HG03354 (cell line): ENCODE results near the gene KCNG4.
"Not testable (repeated sequence)": the region's sequence is repeated elsewhere in the genome, so short reads cannot be mapped to it uniquely, and the experiment has no call there.

ENCODE experiments used
- ATAC-seq: cut with Tn5 transposase; IDR thresholded peaks from one replicate; pipeline ENCODE4 v1.9.1; 2021; ENCODE audit warnings: mild to moderate bottlenecking; ENCODE audit not compliant: unreplicated experiment, poor library complexity, severe bottlenecking

Gene KCNG4

DNA sequence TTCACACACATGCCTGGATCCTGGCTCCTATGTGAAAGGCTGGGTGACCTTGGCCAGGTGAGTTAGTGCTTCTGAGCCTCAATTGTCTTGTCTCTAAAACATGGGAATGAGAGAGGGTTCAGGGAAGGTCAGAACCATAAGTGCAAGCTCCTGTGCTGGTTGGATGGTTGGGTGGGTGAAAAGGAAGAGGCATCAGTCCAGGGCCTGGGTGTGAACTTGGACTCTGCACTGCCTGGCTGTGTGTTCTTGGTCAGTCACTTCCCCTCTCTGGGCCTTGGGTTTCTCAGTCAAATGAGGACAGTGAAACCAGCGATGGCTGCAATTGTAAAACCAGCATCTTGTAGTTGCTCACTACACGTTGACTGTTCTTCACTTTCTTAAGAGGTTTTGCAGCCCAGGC lies 643 bp upstream of the KCNG4 start:
- no peak for ATAC-seq

DNA sequence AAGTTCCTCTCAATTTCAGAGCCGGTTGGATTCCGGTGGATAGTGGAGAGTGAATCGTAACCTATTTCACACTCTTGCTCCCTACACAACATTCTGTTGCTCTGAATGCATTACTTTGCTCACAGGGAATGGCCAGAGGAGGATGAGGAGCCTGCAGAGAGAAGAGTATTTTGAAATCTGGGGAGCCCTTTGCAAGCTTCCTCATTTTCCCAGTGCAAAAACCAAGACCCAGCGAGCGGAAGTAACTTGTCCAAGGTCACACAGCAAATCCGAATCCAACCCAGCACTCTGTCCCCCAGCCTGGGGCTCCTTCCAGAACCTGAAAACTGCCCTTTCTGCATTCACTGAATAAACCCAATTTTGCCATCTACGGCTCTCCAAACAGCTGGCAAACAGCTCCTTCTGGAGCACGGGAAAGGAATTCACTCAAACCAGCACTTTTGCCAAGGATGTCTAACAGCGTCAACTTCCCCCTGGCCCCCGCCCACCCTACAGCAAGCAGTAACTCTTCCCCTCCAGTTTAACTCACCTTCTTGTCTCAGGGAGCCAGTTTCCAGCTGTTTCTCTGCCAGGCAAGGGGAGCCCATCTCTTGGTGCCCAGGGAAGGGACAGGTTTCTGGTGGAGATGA lies 557 bp downstream of the KCNG4 start:
- ATAC-seq: no peak

DNA sequence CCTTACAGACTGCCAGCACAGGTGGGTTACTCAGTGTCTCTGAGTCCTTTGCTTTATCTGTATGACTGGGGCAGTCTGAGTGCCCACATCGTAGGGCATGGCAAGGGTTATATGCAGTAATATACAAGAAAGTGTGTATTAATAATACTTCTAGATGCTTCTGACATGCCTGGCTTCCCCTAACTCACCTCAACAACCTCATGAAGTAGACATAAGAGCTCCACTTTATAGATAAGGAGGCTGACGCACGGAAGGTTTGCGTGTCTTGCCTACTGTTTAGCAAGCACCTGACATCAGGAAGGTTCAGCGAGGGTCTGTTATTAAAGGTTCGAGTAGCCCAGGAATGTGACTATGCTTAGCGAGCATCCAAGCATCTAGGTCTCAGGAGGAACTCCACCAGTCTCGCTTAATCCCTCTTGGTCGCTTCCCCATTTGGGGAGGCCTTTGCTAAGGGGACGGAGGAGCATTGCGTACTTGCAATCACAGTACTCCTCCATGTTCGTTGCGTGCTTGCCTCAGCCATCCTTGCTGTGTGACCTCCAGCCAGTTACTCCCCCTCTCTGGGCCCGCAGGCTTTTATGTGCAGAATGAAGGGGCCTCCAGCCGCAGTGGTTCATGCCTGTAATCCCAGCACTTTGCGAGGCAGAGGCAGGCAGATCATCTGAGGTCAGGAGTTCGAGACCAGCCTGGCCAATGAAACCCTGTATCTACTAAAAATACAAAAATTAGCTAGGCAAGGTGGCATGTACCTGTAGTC lies 1.6 kb downstream of the KCNG4 start:
- ATAC-seq: no peak

DNA sequence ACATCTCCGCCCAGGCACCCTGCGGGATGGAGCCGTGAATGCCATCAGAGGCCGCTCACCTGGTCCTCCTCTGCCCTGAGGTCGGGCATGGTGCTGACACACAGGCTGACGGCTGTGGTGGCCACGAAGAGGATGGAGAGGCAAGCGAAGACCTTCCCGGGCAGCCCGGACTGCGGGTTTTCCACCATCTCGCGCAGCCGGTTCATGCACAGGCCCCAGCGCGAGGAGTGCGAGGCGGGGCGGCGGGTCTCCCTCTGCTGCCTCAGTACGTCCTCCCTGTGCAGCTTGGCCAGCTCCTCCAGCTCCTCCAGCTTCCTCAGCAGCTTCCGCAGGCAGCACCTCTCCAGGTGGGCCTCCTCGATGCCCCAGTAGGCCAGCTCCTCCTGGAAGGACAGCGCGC lies 3.1 kb downstream of the KCNG4 start:
- no peak for ATAC-seq

DNA sequence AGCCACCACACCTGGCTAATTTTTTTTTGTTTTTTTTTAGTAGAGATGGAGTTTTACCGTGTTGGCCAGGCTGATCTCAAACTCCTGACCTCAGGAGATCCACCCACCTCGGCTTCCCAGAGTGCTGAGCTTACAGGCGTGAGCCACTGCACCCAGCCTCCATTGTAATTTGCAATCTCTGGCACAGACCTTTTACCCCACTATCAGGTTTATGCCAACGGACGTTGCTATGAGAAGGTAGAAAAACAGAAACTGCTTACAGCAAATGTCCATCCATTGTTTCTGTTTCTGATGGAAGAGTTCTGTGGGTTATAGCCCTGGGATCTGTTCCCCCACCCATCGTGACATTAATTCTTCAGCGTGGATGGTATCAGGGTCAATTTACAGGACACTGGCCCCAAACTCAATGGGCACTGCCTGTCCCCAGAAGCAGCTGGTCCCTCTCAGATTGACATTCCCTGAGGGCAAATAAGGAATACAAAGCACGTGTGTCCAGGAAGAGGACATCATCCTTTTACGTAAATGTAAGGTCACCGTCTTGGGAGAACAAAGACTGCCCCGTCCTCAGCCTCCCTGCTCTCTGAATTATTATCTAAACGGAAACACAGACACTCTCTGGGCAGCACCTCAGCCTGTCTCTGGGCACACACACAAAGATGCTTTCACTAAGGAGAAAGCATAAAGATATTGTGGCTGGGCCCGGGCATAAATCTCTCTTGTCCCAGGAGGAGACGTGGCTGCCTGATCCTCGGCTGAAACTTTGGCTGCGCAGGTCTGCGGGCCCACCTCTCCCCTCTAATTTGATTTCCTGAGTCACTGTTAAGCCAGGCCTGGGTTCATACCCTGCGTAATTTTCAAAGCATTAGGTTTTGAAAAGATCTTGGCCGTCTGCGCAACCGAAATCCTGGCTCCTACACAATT lies 5.2 kb downstream of the KCNG4 start:
- no peak for ATAC-seq

DNA sequence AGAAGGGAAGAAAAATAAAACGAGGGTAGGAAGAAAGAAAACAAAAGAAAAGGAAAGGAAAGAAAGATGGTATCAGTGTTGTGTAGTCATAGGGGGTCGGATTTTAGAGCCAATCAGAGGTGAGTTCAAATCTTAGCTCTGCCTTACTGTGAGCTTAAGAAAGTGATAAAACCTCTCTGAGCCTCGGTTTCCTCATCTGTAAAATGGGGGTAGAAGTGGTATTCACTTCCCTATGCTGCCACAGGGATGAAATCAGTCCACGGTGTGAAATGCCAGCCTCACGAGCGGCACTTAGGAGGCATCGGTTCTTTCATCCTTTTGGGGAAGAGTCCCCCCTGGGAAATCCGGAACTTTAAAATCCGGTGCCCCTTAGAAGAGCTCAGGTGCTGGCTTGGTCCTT lies 6.1 kb downstream of the KCNG4 start:
- ATAC-seq: no peak

DNA sequence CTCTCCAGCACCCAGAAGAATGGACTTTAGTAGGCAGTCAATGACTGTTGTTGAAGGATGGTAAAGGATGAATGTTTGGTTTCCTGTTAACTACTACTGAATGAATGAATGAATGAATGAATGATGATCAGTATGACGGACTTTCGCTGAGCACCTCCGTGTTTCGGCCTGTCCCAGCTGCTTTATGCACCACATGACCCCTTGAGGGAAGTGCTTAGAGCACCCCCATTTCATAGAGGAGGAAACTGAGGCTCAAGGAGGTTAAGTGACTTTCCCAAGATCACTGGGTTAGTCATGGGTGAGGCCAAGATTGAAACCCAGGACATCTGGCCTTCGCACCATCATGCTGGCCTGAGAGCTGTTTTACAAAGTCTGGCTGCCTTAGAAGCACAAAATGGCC lies 6.8 kb downstream of the KCNG4 start:
- no peak for ATAC-seq

DNA sequence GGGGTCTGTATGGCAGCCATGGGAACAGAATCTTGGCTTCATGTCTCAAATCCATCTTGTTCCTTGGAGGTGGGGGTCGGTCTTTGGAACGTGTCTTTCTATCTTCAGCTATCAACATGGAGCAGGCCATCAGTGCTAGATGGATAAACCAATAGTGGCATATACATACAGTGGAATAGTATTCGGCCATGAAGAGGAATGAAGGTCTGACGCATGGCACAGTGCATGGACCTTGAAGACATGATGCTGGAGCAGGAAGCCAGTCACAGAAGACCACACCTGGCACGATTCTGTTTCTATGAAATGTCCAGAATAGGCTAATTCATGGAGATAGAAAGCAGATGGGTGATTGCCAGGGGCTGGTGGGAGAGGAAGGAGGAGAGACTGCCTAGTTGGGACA lies 7.8 kb downstream of the KCNG4 start:
- no peak for ATAC-seq

DNA sequence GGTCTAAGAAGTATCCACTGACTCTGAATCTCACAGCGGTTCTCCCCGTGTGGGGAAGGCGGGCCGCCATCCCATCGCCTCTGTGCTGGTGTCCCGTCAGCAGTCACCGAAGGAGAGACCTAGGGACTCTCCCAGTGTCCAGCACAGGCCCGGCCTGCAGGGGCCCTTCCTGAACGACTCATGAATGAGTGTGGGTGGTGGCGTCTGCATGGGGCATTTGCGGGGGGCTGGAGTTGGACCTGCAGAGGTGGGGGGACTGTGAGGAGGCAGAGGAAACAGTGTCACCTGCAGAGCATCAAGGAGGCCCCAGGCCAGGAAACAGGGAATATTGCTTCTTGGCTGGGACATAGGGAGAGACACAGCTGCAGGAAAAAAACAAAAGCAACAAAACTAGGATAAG lies 10.3 kb downstream of the KCNG4 start:
- no peak for ATAC-seq

DNA sequence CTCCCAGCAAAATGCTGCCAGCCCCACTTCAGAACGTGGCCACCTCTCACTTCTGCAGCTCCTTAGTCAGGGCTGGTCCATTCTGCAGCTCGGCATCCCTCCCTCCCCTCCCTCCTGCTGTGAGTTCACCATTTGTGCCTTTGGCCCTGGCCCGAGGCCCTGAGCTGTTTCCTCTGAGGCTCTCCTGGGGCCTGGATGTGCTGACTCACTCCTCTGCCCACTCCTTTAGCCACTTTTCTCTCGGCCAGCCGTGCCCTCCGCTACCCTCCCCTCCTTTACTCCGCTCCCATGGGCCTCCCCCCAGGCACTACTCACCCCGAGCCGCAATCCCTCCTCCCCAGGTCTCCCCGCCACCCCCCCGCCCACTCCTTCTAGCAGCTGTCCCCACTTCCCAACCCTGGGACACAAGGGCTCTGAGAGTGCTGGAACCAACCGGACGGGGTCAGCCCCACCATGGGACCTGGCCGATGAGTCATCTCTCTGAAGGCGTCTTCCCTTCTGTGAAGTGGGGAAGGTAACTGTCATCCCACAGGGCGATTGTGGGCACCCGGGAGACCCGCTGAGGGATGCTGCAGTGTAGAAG lies 11.5 kb downstream of the KCNG4 start:
- ATAC-seq: no peak

DNA sequence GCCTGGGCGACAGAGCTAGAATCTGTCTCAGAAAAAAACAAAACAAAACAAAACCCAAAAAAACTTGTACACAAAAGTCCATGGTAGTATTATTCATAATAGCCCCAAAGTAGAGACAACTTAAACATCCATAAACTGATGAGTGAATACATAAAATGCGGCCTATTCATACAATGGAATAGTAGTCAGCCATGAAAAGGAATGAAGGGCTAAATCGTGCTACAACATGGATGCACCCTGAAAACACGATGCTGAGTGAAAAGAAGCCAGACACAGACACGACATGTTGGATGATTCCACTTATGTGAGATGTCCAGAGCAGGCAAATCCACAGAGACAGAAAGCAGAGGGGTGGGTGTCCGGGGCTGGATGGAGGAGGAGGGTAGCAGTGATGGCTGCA lies 12.3 kb downstream of the KCNG4 start:
- no peak for ATAC-seq

DNA sequence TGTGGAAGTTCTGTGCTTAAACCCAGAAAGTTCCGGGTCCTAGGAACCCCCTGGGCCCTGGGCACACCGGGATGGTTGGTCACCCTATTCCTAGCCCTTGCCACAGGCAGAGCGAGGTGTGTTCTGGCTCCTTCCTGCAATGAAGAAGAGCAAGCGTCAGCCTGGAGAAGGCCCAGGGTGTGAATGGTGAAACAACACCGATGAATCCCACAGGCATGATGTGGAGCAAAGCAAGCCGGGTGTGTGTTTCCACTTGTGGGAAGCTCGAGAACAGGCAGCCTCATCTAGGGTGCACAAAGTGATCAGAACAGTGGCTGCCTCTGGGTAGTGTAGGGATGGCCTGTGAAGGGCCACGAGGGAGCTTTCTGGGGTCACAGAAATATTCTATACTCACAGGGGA lies 13.8 kb downstream of the KCNG4 start:
- ATAC-seq: no peak

DNA sequence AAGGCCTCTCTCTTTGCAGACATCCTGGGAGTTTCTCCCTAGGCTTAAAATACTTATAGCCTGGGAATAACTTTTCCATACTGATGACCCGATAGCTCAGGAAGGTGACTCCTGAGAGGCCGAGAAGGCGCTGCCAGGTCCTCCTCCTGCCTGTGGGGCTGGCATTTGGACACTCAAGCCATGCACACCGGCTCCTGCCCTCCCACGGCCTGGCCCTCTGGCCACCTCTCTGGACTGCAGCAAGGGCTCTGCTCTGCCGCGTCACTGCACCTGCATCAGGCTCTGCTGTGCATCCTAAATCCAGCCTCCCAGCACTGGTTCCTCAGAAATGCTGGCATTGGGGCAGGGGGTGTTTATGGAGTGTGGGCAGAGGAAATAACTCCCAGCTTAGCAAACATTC lies 14.2 kb downstream of the KCNG4 start:
- ATAC-seq: no peak

DNA sequence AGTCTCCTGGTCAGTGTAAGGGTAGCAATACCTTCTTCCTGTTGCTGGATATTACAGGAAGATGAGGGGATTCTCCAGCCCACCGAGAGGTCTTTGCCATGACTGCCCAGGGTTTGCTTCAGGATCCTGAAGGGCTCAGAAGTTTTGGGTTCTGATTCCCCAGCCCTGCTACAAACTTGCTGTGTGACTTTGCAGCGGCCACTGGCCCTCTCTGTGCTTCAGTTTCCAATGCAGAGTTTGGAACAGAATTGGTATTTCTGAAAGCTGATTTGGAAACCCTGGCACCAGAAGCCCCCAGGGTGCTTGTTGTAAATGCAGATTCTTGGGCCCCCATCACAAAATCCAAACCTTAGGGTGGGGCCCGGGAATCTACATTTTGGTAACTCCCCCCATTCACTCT lies 14.7 kb downstream of the KCNG4 start:
- no peak for ATAC-seq

DNA sequence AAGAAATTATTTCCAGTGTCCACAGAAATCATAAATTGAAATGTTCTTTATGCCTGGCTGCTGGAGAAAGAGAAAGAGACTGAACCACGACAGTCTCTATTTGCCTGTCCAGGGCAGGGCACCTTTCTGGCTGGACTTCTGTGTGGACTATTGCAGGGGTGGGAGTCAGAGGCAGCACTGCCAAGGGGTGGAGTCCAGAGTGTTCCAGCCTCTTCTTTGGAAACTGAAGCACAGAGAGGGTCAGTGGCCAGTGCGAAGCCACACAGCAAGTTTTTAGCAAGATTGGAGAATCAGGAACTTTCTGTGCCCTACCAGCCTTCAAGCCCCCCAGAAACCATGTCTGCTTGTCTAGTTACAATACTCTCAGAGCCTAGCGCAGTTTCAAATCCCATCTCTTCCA lies 15.3 kb downstream of the KCNG4 start:
- ATAC-seq: no peak

DNA sequence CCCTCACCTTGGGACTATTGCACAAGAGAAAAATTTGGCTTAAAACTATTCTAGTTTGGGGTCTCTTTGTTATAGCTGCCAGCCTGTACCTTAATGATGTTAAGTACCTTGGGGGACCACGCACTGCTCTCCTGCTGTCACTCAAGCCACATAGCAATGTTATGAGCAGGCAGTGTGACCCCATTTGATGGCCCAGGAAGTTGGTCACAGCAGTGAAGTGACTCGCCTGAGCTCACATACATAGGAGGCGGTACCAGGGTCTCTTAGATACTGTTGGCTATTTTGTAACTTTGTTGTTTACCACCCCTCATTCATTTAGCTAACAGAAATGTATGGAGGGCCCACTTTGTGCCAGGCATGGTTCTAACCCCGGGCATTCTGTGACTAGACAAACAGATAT lies 16.4 kb downstream of the KCNG4 start:
- no peak for ATAC-seq

DNA sequence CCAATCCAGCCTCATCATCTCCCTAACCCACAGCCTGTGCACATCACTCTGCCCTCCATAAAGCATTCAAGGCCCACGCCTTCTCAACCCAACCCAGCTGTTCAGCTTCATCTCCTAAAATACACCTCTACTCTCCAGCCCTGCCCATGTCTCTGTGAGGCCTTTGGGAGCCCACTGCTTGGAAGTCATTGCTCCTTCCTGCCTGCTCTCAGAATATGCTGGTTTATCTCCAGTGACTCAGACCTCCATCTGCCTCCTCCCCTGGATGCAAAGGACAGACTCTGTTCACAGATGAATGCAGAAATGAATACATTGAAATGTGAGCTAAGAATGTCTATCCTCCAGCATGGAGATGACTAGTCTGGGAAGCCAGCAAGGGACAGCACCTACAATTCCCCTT lies 19.0 kb downstream of the KCNG4 start:
- ATAC-seq: no peak

DNA sequence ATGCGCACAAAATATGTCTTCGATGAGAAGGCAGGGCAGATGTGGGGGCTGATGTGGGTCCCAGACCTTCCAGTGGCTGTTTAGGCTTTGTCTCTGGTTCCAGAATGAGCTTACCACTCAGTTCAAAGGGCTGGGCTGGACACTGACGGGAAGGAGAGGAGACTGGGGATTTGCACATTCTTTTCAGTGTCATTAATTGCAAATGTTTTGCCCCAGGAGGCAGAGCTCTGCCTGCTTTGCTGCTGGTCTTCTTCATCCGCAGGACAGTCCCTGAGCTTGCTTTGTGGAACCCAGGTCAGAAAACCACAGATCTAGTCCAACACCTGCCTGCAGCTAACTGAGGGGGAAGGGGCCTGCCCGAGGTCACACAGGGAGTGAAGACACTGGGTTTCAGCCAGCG lies 20.9 kb downstream of the KCNG4 start:
- no peak for ATAC-seq

DNA sequence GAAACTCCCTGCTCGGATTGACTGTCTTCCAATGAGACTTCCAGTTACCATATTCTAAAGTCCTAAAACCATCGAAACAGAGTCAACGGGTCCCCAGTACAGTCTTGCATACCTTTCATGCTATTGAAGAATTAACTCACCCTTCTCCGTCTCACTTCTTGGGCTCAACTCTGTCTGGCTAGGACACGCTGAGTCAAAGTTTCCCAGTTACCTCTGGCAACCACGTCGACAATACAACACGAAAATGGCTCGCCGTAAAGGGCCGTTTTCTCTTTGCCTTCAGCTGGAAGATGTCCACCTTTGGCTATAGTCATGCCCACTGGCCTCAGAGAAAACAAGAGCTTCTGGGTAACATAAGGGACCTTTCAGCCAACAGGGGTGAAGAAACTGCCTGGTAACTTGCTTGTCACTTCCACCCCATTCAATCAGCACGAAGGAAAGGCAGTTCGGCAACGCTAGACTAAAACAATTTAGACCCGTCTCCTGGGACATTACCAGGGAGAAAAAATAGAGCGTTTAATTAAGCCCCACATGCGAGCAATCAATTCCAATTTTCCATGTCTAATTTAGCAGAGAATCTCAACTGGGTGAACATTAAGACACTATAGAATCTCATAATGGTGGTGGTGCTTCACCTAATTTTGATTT lies 21.5 kb downstream of the KCNG4 start:
- ATAC-seq: no peak

DNA sequence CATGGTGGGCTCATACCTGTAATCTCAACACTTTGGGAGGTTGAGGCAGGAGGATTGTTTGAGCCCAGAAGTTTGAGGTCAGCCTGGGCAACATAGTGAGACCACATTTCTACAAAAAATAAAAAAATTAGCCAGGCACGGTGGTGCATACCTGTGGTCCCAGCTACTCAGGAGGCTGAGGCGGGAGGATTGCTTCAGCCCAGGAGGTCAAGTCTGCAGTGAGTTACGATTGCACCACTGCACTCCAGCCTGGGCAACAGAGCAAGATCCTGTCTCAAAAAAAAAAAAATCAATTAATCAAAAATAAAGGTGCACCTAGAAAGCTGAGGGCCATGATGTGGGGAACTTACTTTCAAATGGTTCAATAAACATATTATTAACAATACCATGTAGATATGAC lies 23.7 kb downstream of the KCNG4 start:
- ATAC-seq: not testable (repeated sequence)
